GM06990 (cell line): ENCODE results near the gene LHFPL6.

Experiments used
- DNase-seq: peaks from one replicate; pipeline ENCODE4 v3.0.0-alpha.2; 2011; ENCODE audit not compliant: insufficient read length; ENCODE audit errors: extremely low read depth
- H3K27me3 ChIP-seq: replicated peaks from 2 replicates; pipeline ENCODE4 v1.6.0; 2011; ENCODE audit warnings: low read length; ENCODE audit not compliant: control insufficient read depth, insufficient read depth
- H3K36me3 ChIP-seq: 2 replicates; pipeline ENCODE4 v1.5.1; 2011; ENCODE audit warnings: low read length; ENCODE audit not compliant: control insufficient read depth, insufficient read depth
- H3K4me3 ChIP-seq: replicated peaks from 2 replicates; pipeline ENCODE4 v1.5.1; 2011; ENCODE audit warnings: low read depth, mild to moderate bottlenecking, control low read depth, low read length
- TF ChIP-seq, protein P1 (sequence below): IDR thresholded peaks from 2 replicates; pipeline ENCODE4 v1.5.1; 2011; ENCODE audit warnings: low read length, control low read depth, mild to moderate bottlenecking, inconsistent platforms; ENCODE audit not compliant: insufficient read depth, poor library complexity, severe bottlenecking

LHFPL6 gene

DNA sequence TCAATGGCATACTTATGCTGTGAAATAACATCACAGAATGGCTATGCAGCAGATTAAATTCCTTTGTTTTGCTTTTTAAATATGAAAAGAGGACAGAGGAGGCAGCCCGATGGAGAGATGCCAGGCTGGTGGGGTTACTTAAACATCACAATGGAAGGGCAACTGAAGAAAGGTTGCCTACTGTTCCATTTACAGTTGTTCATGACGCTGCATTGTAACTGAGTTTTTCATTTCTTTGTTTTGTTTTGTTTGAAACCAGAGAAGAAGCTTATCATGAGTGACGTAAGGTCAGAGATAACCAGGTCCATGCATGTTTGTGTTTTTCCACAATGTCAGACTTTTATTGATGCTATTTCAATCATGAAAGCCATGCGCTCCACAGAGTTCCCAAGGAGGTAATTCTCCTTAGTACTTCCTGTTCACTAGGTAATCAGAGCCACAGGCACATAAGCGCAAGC, 273.8 kb downstream of the LHFPL6 start:
- no peak for DNase-seq
- no peaks in the 10 kb centered on the region for H3K27me3 ChIP-seq
- H3K36me3 ChIP-seq: no peaks in the 10 kb centered on the region
- TF ChIP-seq, protein P1, sequence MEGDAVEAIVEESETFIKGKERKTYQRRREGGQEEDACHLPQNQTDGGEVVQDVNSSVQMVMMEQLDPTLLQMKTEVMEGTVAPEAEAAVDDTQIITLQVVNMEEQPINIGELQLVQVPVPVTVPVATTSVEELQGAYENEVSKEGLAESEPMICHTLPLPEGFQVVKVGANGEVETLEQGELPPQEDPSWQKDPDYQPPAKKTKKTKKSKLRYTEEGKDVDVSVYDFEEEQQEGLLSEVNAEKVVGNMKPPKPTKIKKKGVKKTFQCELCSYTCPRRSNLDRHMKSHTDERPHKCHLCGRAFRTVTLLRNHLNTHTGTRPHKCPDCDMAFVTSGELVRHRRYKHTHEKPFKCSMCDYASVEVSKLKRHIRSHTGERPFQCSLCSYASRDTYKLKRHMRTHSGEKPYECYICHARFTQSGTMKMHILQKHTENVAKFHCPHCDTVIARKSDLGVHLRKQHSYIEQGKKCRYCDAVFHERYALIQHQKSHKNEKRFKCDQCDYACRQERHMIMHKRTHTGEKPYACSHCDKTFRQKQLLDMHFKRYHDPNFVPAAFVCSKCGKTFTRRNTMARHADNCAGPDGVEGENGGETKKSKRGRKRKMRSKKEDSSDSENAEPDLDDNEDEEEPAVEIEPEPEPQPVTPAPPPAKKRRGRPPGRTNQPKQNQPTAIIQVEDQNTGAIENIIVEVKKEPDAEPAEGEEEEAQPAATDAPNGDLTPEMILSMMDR: no peak
- no peak overlapping the region for H3K4me3 ChIP-seq

DNA sequence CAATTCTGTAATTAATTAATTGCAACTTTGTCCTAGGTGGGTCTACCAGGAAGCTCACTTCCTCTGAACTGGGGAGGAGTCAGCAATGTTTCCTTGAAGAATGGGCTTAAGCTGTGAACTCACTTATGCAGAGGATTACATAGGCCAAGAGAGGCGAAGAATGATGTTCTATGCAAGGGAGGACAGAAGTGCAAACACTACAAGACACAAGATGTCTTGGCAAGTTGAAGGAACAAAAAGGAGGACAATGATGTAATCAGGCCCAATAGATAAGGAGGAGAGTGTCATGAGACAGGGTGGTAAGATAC, 275.9 kb downstream of the LHFPL6 start:
- Histone ChIP-seq H3K4me3 (no peak overlapping the region), H3K36me3 (no peaks in the 10 kb centered on the region), H3K27me3 (no peaks in the 10 kb centered on the region)
- TF ChIP-seq, protein P1: no peak
- DNase-seq: no peak

DNA sequence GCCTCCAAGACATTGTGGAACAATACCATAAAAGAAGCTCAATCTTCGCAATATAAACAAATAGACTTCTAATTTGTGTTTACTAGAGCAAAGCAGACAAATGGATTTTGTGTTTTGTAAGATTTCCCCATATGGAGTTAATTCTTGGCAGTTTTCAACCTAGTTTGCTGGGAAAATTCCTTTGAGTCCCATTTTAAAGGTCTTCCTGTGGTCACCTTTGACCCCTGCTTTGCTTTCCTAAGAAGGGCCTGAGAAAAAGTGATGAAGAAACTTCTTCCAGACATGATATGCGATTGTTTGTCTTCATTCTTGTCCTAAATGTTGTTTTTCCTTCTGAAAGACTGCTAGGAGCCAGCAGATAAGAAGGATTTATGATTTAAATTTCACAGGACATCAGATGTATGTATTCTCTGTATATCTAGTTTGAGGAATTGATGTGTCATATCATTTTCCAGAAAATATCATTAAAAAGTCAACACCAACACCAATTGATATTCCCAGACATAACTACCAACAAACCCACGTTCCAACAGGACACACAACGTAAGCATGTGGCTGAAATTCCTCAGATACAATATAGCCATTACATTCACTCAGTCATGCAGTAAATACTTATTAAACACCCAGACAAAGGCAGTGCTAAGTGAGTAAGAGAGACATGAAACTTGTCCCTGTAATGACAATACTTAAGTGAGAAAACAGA, 276.4 kb downstream of the LHFPL6 start:
- Histone ChIP-seq H3K27me3 (no peaks in the 10 kb centered on the region), H3K36me3 (no peaks in the 10 kb centered on the region), H3K4me3 (no peak overlapping the region)
- TF ChIP-seq, protein P1: no peak
- DNase-seq: no peak

DNA sequence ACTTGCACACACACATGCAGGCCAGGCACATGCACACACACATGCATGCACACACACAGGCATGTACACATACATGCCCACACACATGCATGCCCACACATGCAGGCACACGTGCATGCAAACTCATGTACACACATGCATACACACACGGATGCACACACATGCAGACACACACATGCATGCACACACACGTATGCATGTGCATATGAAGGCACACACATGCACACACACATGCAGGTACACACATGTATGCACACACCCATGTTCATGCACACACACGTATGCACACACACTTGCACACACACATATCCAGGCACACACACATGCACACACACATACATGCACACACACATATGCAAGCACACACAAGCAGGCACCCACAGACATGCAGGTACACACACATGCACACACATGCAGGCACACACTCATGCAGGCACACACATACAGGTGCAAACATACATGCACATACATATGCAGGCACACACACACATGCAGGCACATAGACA, 278.1 kb downstream of the LHFPL6 start:
- Histone ChIP-seq H3K4me3 (no peak overlapping the region), H3K27me3 (no peaks in the 10 kb centered on the region), H3K36me3 (no peaks in the 10 kb centered on the region)
- DNase-seq: no peak
- TF ChIP-seq, protein P1: no peak

DNA sequence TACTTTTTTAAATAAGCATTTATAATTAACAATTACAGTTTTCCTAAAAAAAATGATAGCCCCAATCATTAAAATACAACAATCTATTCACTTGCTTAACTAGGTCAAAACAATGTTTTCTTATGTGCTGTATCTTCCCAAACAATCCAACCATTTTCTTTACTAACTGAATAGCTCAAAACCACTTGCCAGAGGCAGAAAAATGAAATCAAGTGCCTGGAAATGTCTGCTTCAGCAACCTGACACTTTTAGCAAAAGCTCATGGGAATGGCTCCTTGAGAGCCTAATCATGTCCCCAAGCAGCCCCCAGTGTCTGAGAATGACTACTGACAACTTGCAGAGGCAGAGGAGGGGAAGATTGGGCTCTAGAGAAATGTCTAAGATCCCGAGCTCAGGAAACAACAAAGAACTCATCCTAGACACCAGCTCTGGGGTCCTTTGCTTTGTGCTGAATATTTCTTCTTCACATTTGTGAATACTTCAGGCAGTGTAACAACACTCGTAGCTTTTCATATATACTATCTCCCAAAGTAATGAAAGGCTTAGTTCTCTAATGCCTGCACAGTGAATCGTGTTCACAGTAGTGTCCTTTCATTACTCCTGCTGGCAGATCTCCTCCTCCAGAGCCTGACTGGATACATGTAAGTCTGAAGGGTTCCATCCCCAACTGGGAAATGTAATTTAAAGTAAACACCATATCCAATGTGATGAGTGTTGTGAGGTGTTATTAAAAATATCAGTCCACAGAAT, 280.0 kb downstream of the LHFPL6 start:
- no peaks in the 10 kb centered on the region for H3K36me3 ChIP-seq
- no peak for DNase-seq
- no peaks in the 10 kb centered on the region for H3K27me3 ChIP-seq
- TF ChIP-seq, protein P1: no peak
- no peak overlapping the region for H3K4me3 ChIP-seq
